Trophoblast cell (in vitro differentiated cells and primary cell): Measurements from ENCODE around the gene TNFRSF6B.

Source experiments
- DNase-seq, 2 donors: peaks; one replicate each; pipeline ENCODE4 v3.0.0-alpha.2; 2016
- H2AFZ ChIP-seq: 2 replicates; pipeline ENCODE4 v1.6.1; 2013; ENCODE audit warnings: low read length, moderate library complexity, mild to moderate bottlenecking; ENCODE audit not compliant: insufficient read depth, poor library complexity
- H2AK5ac ChIP-seq: 2 replicates; pipeline ENCODE4 v1.6.1; 2013; ENCODE audit warnings: mild to moderate bottlenecking, low read length
- H2BK120ac ChIP-seq: 2 replicates; pipeline ENCODE4 v1.6.1; 2013; ENCODE audit warnings: low read length, mild to moderate bottlenecking, moderate library complexity; ENCODE audit not compliant: insufficient read depth, poor library complexity
- H2BK12ac ChIP-seq: 2 replicates; pipeline ENCODE4 v1.6.1; 2013; ENCODE audit warnings: mild to moderate bottlenecking, low read length, moderate library complexity
- H2BK5ac ChIP-seq: 2 replicates; pipeline ENCODE4 v1.6.1; 2013; ENCODE audit warnings: low read length, low read depth, moderate library complexity, mild to moderate bottlenecking; ENCODE audit not compliant: poor library complexity
- H3K14ac ChIP-seq: 2 replicates; pipeline ENCODE4 v1.6.1; 2013; ENCODE audit warnings: mild to moderate bottlenecking, low read length
- H3K18ac ChIP-seq: 2 replicates; pipeline ENCODE4 v1.6.1; 2013; ENCODE audit warnings: mild to moderate bottlenecking, low read length
- H3K23ac ChIP-seq: 2 replicates; pipeline ENCODE4 v1.6.1; 2013; ENCODE audit warnings: low read length
- H3K27ac ChIP-seq: 2 replicates; pipeline ENCODE4 v1.5.1; 2013; ENCODE audit warnings: low read depth, mild to moderate bottlenecking, inconsistent platforms, low read length, moderate library complexity
- H3K27me3 ChIP-seq: 2 replicates; pipeline ENCODE4 v1.6.1; 2013; ENCODE audit warnings: inconsistent platforms, mild to moderate bottlenecking, low read length, moderate library complexity; ENCODE audit not compliant: insufficient read depth
- H3K36me3 ChIP-seq, 2 experiments: 1 replicate in 1 of 2; 2 replicates in 1 of 2; pipeline ENCODE4 v1.6.1; 2013; ENCODE audit warnings: low read length in 2 of 2, mild to moderate bottlenecking in 2 of 2, moderate library complexity in 1 of 2; ENCODE audit not compliant: insufficient read depth in 2 of 2, control insufficient read depth in 1 of 2
- H3K4ac ChIP-seq: 2 replicates; pipeline ENCODE4 v1.6.1; 2013; ENCODE audit warnings: low read depth, mild to moderate bottlenecking, low read length, moderate library complexity
- H3K4me1 ChIP-seq, 2 experiments: 1 replicate in 1 of 2; 2 replicates in 1 of 2; pipeline ENCODE4 v1.6.1; 2013; ENCODE audit warnings: low read length in 2 of 2, mild to moderate bottlenecking in 2 of 2, moderate library complexity in 1 of 2; ENCODE audit not compliant: insufficient read depth in 2 of 2, control insufficient read depth in 1 of 2
- H3K4me2 ChIP-seq: 2 replicates; pipeline ENCODE4 v1.6.1; 2013; ENCODE audit warnings: inconsistent platforms, mild to moderate bottlenecking, low read length, moderate library complexity
- H3K4me3 ChIP-seq: 2 replicates; pipeline ENCODE4 v1.5.1; 2013; ENCODE audit warnings: mild to moderate bottlenecking, low read depth, low read length, inconsistent platforms
- H3K79me1 ChIP-seq: one replicate; pipeline ENCODE4 v1.6.1; 2013; ENCODE audit warnings: low read length
- H3K79me2 ChIP-seq: 2 replicates; pipeline ENCODE4 v1.6.1; 2013; ENCODE audit warnings: low read length, mild to moderate bottlenecking; ENCODE audit not compliant: control insufficient read depth, insufficient read depth, poor library complexity
- H3K9ac ChIP-seq: 2 replicates; pipeline ENCODE4 v1.6.1; 2013; ENCODE audit warnings: mild to moderate bottlenecking, low read length
- H3K9me3 ChIP-seq: 2 replicates; pipeline ENCODE4 v1.6.1; 2013; ENCODE audit warnings: low read depth, mild to moderate bottlenecking, control low read depth, inconsistent platforms, low read length; ENCODE audit not compliant: insufficient read depth
- H4K12ac ChIP-seq: 2 replicates; pipeline ENCODE4 v1.6.1; 2013; ENCODE audit warnings: low read depth, mild to moderate bottlenecking, low read length, moderate library complexity
- H4K8ac ChIP-seq: 2 replicates; pipeline ENCODE4 v1.6.1; 2013; ENCODE audit warnings: low read depth, mild to moderate bottlenecking, low read length, moderate library complexity
- H4K91ac ChIP-seq: one replicate; pipeline ENCODE4 v1.6.1; 2013; ENCODE audit warnings: low read depth, mild to moderate bottlenecking, low read length, moderate library complexity
- WGBS: extraction: QIAGEN DNeasy Blood & Tissue Kit; methylation state at CpG from one replicate; pipeline ENCODE4 v1.1.7; 2013; ENCODE audit warnings: missing lambda C conversion rate; ENCODE audit not compliant: insufficient read length, insufficient coverage; ENCODE audit errors: extremely low coverage; 5-methylcytosine and 5-hydroxymethylcytosine counted together

The TNFRSF6B gene

GRCh38 chr20:63731410-63731809, 35.0 kb downstream of the TNFRSF6B start:
- Histone ChIP-seq H4K8ac (no peak overlapping the region), H3K4me3 (no peak overlapping the region), H3K4ac (no peak overlapping the region), H3K4me1 (no peaks in the 10 kb centered on the region), H3K79me1 (no peaks in the 10 kb centered on the region), H2BK5ac (no peak overlapping the region), H3K27ac (no peak overlapping the region), H3K14ac (no peak overlapping the region), H2BK120ac (no peak overlapping the region), H3K23ac (no peak overlapping the region), H3K9ac (no peak overlapping the region), H3K79me2 (no peaks in the 10 kb centered on the region), H3K18ac (no peak overlapping the region), H3K27me3 (no peaks in the 10 kb centered on the region), H3K4me2 (no peak overlapping the region), H3K9me3 (peaks cover 8% of the 10 kb centered on the region), H2AFZ (no peak overlapping the region), H4K12ac (no peak overlapping the region), H2AK5ac (no peak overlapping the region), H4K91ac (no peak overlapping the region), H3K36me3 (peaks cover 37 to 43% of the 10 kb centered on the region in 2 experiments), H2BK12ac (no peak overlapping the region)
- no peak for DNase-seq
- WGBS, result no CpG with 5 or more reads among the region's 5 CpGs

- 91% methylated on average over 10 of the region's 38 CpGs for WGBS
- no peak for DNase-seq
- Histone ChIP-seq H2AK5ac (no peak overlapping the region), H4K8ac (no peak overlapping the region), H3K4me3 (peak overlapping the region; percentile 49), H4K12ac (no peak overlapping the region), H2BK5ac (no peak overlapping the region), H4K91ac (no peak overlapping the region), H3K27ac (no peak overlapping the region), H3K4me1 (no peaks in the 10 kb centered on the region), H3K14ac (no peak overlapping the region), H3K18ac (no peak overlapping the region), H3K79me2 (no peaks in the 10 kb centered on the region), H2AFZ (no peak overlapping the region), H2BK120ac (no peak overlapping the region), H3K9me3 (peaks cover 8% of the 10 kb centered on the region), H3K36me3 (peaks cover 37 to 45% of the 10 kb centered on the region in 2 experiments), H3K79me1 (no peaks in the 10 kb centered on the region), H3K23ac (peak overlapping the region; percentile 38), H2BK12ac (no peak overlapping the region), H3K9ac (no peak overlapping the region), H3K27me3 (no peaks in the 10 kb centered on the region), H3K4ac (no peak overlapping the region), H3K4me2 (no peak overlapping the region)
These were observed 36.0 kb downstream of the TNFRSF6B start for GRCh38 chr20:63732118-63733095.

GRCh38 chr20:63733117-63733516, 36.7 kb downstream of the TNFRSF6B start:
- no peak overlapping the region for H3K23ac ChIP-seq
- H2BK120ac ChIP-seq, result no peak overlapping the region
- no peak overlapping the region for H2AFZ ChIP-seq
- no peaks in the 10 kb centered on the region for H3K27me3 ChIP-seq
- no peak overlapping the region for H4K12ac ChIP-seq
- H3K9me3 ChIP-seq, result peaks cover 8% of the 10 kb centered on the region
- no peak overlapping the region for H4K91ac ChIP-seq
- no peak overlapping the region for H3K27ac ChIP-seq
- H2BK12ac ChIP-seq, result no peak overlapping the region
- peaks cover 0 to 1% of the 10 kb centered on the region in 2 experiments for H3K4me1 ChIP-seq
- H3K4me3 ChIP-seq, result no peak overlapping the region
- H3K14ac ChIP-seq, result no peak overlapping the region
- H3K18ac ChIP-seq, result no peak overlapping the region
- H3K79me2 ChIP-seq, result no peaks in the 10 kb centered on the region
- no peak overlapping the region for H4K8ac ChIP-seq
- WGBS, result no CpG with 5 or more reads among the region's 13 CpGs
- H2AK5ac ChIP-seq, result no peak overlapping the region
- DNase-seq, result no peak
- no peaks in the 10 kb centered on the region for H3K79me1 ChIP-seq
- peaks cover 37 to 44% of the 10 kb centered on the region in 2 experiments for H3K36me3 ChIP-seq
- H2BK5ac ChIP-seq, result no peak overlapping the region
- H3K4me2 ChIP-seq, result no peak overlapping the region
- H3K9ac ChIP-seq, result no peak overlapping the region
- no peak overlapping the region for H3K4ac ChIP-seq

GRCh38 chr20:63733579-63734081, 37.2 kb downstream of the TNFRSF6B start:
- Histone ChIP-seq H3K9ac (no peak overlapping the region), H3K79me1 (no peaks in the 10 kb centered on the region), H3K4me1 (peaks cover 4 to 5% of the 10 kb centered on the region in 2 experiments), H4K8ac (no peak overlapping the region), H3K36me3 (peaks cover 37 to 39% of the 10 kb centered on the region in 2 experiments), H4K91ac (no peak overlapping the region), H3K23ac (no peak overlapping the region), H3K27ac (no peak overlapping the region), H3K14ac (no peak overlapping the region), H2BK12ac (no peak overlapping the region), H3K79me2 (no peaks in the 10 kb centered on the region), H4K12ac (no peak overlapping the region), H3K4me2 (no peak overlapping the region), H3K4ac (no peak overlapping the region), H3K27me3 (no peaks in the 10 kb centered on the region), H2AFZ (no peak overlapping the region), H2BK120ac (no peak overlapping the region), H2AK5ac (no peak overlapping the region), H2BK5ac (no peak overlapping the region), H3K4me3 (no peak overlapping the region), H3K18ac (no peak overlapping the region), H3K9me3 (peaks cover 8% of the 10 kb centered on the region)
- no peak for DNase-seq
- no CpG with 5 or more reads among the region's 18 CpGs for whole genome bisulfite sequencing
